ENCODE results near the gene RTTN.

The RTTN gene

DNA sequence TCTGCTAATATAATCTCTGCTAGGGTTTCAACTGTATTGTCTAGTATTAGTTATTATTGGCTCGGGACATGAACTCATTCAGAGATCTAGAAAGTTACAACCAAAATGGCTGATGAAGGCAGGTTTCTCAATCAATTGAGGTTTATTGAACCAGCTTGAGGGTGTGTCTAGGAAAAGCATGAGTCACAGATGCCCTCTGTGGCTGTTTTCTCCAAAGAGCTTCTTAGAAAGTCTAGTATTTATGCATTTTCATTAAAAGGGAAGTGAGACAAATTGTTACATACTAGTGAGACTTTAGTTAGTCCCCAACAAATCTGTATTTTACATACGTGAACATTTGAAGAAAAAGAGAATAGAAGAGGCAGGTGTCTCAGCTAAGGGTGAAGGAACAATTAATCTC is 23.0 kb upstream of the RTTN start:
- H3K4me1 ChIP-seq (ENCODE audit: control extremely low read depth in 1 of 4, control insufficient read depth in 4 of 4, insufficient read depth in 4 of 4, low read length in 3 of 4), result no peaks in the 10 kb centered on the region
- DNase-seq, result no peak
- ChIA-PET CTCF (interaction anchor here (1.5 kb wide), 1 partner anchor 206 kb away, joined by 3 read pairs; no protein-coding TSS in a partner anchor), POLR2A (no interaction called here)
- H3K9me3 ChIP-seq (ENCODE audit: control extremely low read depth in 1 of 5, control insufficient read depth in 4 of 5, insufficient read depth in 2 of 5, low read depth in 1 of 5, low read length in 4 of 5), result peaks cover 0 to 20% (median 9%) of the 10 kb centered on the region in 5 experiments
- H3K27ac ChIP-seq (ENCODE audit: insufficient read depth in 1 of 2, low read depth in 1 of 2, low read length in 2 of 2, poor library complexity in 1 of 2, severe bottlenecking in 2 of 2), result no peak overlapping the region
- 100% methylated on average over 1 of the region's 2 CpGs for WGBS (ENCODE audit: insufficient coverage)
- H3K27me3 ChIP-seq (replicated peaks in 2 of 5; ENCODE audit: control insufficient read depth in 4 of 5, insufficient read depth in 5 of 5, low read length in 4 of 5), result no peaks in the 10 kb centered on the region
- no peak overlapping the region for H3K4me3 ChIP-seq (ENCODE audit: control insufficient read depth in 1 of 7, extremely low read depth in 1 of 7, insufficient read depth in 4 of 7, low read depth in 2 of 7, low read length in 6 of 7)
- H3K36me3 ChIP-seq (ENCODE audit: control insufficient read depth in 4 of 4, insufficient read depth in 4 of 4, low read length in 3 of 4), result no peaks in the 10 kb centered on the region

DNA sequence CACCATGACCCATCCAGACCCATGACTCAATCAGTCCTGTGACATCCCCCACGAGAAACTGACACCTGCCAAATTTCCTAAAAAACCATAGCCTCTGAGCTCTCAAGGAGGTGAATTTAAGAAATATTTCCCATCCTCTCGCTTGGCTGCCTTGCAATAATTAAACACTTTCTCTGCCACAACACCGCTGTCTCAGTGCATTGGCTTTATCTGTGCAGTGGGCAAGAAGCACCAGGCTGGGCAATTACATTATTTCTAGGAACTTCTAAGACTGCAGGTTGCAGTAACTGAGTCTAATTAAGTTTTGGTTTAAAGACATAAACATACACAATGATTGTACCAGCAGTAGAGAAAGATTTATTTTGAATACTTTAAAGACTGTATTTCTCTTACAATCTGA is 22.0 kb upstream of the RTTN start:
- Histone ChIP-seq H3K27ac (ENCODE audit: insufficient read depth in 1 of 2, low read depth in 1 of 2, low read length in 2 of 2, poor library complexity in 1 of 2, severe bottlenecking in 2 of 2) (no peak overlapping the region), H3K4me3 (ENCODE audit: control insufficient read depth in 1 of 7, extremely low read depth in 1 of 7, insufficient read depth in 4 of 7, low read depth in 2 of 7, low read length in 6 of 7) (no peak overlapping the region), H3K36me3 (ENCODE audit: control insufficient read depth in 4 of 4, insufficient read depth in 4 of 4, low read length in 3 of 4) (no peaks in the 10 kb centered on the region), H3K9me3 (ENCODE audit: control extremely low read depth in 1 of 5, control insufficient read depth in 4 of 5, insufficient read depth in 2 of 5, low read depth in 1 of 5, low read length in 4 of 5) (peaks cover 0 to 20% (median 9%) of the 10 kb centered on the region in 5 experiments), H3K4me1 (ENCODE audit: control extremely low read depth in 1 of 4, control insufficient read depth in 4 of 4, insufficient read depth in 4 of 4, low read length in 3 of 4) (no peaks in the 10 kb centered on the region), H3K27me3 (replicated peaks in 2 of 5; ENCODE audit: control insufficient read depth in 4 of 5, insufficient read depth in 5 of 5, low read length in 4 of 5) (peaks cover 0 to 5% (median 0%) of the 10 kb centered on the region in 5 experiments)
- ChIA-PET CTCF (interaction anchor here (1.5 kb wide), 1 partner anchor 207 kb away, joined by 3 read pairs; no protein-coding TSS in a partner anchor), POLR2A (no interaction called here)
- WGBS (ENCODE audit: insufficient coverage), result 93% methylated on average over 3 of the region's 3 CpGs
- DNase-seq, result no peak

DNA sequence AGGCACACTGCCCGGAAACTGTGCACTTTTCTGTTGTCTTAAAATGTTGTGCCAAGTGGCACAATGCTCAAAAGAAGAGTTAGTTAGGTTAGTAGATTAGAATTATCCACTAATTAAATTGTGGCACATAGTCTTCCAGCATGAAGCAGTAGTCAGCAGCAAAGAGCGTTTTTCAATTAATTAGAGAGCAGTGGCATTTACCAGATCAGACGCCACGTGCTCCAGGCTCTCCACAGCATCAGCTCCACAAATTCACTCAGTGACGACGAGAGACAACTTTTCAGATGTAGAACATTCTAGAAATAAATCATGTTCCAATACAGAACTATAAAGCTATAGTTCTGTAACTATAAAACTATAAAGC is 16.4 kb upstream of the RTTN start:
- H3K9me3 ChIP-seq (ENCODE audit: control extremely low read depth in 1 of 5, control insufficient read depth in 4 of 5, insufficient read depth in 2 of 5, low read depth in 1 of 5, low read length in 4 of 5), result peaks cover 0 to 2% (median under 1%) of the 10 kb centered on the region in 5 experiments
- 92% methylated on average over 3 of the region's 6 CpGs for WGBS (ENCODE audit: insufficient coverage)
- no peak overlapping the region for H3K4me3 ChIP-seq (ENCODE audit: control insufficient read depth in 1 of 7, extremely low read depth in 1 of 7, insufficient read depth in 4 of 7, low read depth in 2 of 7, low read length in 6 of 7)
- ChIA-PET POLR2A (no interaction called here), CTCF (interaction anchor here (1.0 kb wide), 1 partner anchor 12 kb away, joined by 3 read pairs; no protein-coding TSS in a partner anchor)
- no peak for DNase-seq
- peaks cover 0 to 20% (median 13%) of the 10 kb centered on the region in 5 experiments for H3K27me3 ChIP-seq (replicated peaks in 2 of 5; ENCODE audit: control insufficient read depth in 4 of 5, insufficient read depth in 5 of 5, low read length in 4 of 5)
- no peaks in the 10 kb centered on the region for H3K36me3 ChIP-seq (ENCODE audit: control insufficient read depth in 4 of 4, insufficient read depth in 4 of 4, low read length in 3 of 4)
- H3K27ac ChIP-seq (ENCODE audit: insufficient read depth in 1 of 2, low read depth in 1 of 2, low read length in 2 of 2, poor library complexity in 1 of 2, severe bottlenecking in 2 of 2), result no peak overlapping the region
- no peaks in the 10 kb centered on the region for H3K4me1 ChIP-seq (ENCODE audit: control extremely low read depth in 1 of 4, control insufficient read depth in 4 of 4, insufficient read depth in 4 of 4, low read length in 3 of 4)

DNA sequence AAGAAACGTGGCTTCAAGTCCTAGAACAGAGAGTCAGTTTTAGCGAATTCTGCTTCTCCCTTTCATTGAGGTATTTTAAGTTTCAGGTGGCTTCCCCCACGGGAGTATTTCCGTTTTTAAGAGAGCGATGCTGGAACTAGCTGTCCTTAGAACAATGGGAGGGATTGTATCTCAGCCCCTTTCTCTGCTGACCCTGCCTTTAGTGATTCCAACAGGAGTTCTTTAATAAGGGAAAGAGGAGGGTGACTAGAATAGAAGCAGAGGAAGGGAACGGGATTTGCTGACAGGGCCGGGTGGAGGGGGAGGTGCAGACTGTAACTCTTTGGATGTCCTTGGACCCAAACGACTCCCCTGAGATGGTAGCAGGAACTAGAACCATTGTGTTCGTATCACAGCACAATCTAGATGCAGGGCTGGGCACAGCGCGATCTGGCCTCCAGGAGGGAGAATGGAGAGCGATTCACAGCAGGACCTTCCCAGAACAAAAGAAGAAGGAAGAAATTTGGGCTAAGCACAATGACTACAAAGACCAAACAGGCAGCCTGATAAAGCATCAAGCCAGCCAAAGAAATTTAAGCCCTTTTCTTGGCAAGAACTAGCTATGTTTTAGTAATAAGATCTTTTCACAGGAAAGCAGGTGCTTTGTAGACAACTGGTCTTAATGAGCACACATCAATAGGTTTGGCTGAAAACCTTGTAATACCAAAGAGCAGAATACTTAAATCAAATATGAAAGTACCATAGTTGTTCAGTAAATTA is 15.8 kb upstream of the RTTN start:
- no peak for DNase-seq
- POLR2A ChIA-PET, result no interaction called here
- H3K4me3 ChIP-seq (ENCODE audit: control insufficient read depth in 1 of 7, extremely low read depth in 1 of 7, insufficient read depth in 4 of 7, low read depth in 2 of 7, low read length in 6 of 7), result no peak overlapping the region
- CTCF ChIA-PET, result interaction anchor here (1.0 kb wide), 1 partner anchor 12 kb away, joined by 3 read pairs; no protein-coding TSS in a partner anchor
- H3K9me3 ChIP-seq (ENCODE audit: control extremely low read depth in 1 of 5, control insufficient read depth in 4 of 5, insufficient read depth in 2 of 5, low read depth in 1 of 5, low read length in 4 of 5), result peaks cover 0 to 2% (median 0%) of the 10 kb centered on the region in 5 experiments
- H3K27me3 ChIP-seq (replicated peaks in 2 of 5; ENCODE audit: control insufficient read depth in 4 of 5, insufficient read depth in 5 of 5, low read length in 4 of 5), result peaks cover 0 to 20% (median 13%) of the 10 kb centered on the region in 5 experiments
- no peaks in the 10 kb centered on the region for H3K36me3 ChIP-seq (ENCODE audit: control insufficient read depth in 4 of 4, insufficient read depth in 4 of 4, low read length in 3 of 4)
- WGBS (ENCODE audit: insufficient coverage), result 30% methylated on average over 12 of the region's 12 CpGs
- no peak overlapping the region for H3K27ac ChIP-seq (ENCODE audit: insufficient read depth in 1 of 2, low read depth in 1 of 2, low read length in 2 of 2, poor library complexity in 1 of 2, severe bottlenecking in 2 of 2)
- no peaks in the 10 kb centered on the region for H3K4me1 ChIP-seq (ENCODE audit: control extremely low read depth in 1 of 4, control insufficient read depth in 4 of 4, insufficient read depth in 4 of 4, low read length in 3 of 4)

DNA sequence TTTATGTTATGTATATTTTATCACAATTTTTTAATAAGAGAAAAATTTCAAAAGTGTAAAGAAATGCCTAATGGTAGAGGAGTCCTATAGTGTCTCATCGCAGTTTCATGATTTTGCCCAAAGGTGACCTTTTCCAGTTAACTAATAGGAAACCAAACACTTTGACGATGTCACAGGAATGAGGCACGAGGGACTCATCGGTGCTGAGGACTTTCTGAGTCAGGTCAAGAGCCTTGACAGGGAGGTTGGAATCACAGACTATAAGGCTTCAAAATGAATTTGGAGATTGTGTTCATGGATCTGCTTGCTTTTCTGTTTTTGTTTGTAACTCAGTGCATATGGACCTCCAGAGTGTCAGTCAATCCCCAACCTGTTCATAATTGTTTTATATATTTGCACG is 15.1 kb upstream of the RTTN start:
- no peaks in the 10 kb centered on the region for H3K4me1 ChIP-seq (ENCODE audit: control extremely low read depth in 1 of 4, control insufficient read depth in 4 of 4, insufficient read depth in 4 of 4, low read length in 3 of 4)
- no peak overlapping the region for H3K4me3 ChIP-seq (ENCODE audit: control insufficient read depth in 1 of 7, extremely low read depth in 1 of 7, insufficient read depth in 4 of 7, low read depth in 2 of 7, low read length in 6 of 7)
- WGBS (ENCODE audit: insufficient coverage), result 98% methylated on average over 4 of the region's 5 CpGs
- no peaks in the 10 kb centered on the region for H3K36me3 ChIP-seq (ENCODE audit: control insufficient read depth in 4 of 4, insufficient read depth in 4 of 4, low read length in 3 of 4)
- POLR2A ChIA-PET, result no interaction called here
- no peak overlapping the region for H3K27ac ChIP-seq (ENCODE audit: insufficient read depth in 1 of 2, low read depth in 1 of 2, low read length in 2 of 2, poor library complexity in 1 of 2, severe bottlenecking in 2 of 2)
- H3K9me3 ChIP-seq (ENCODE audit: control extremely low read depth in 1 of 5, control insufficient read depth in 4 of 5, insufficient read depth in 2 of 5, low read depth in 1 of 5, low read length in 4 of 5), result peaks cover 0 to 2% (median 0%) of the 10 kb centered on the region in 5 experiments
- peaks cover 0 to 20% (median 13%) of the 10 kb centered on the region in 5 experiments for H3K27me3 ChIP-seq (replicated peaks in 2 of 5; ENCODE audit: control insufficient read depth in 4 of 5, insufficient read depth in 5 of 5, low read length in 4 of 5)
- no peak for DNase-seq
- CTCF ChIA-PET, result no interaction called here

DNA sequence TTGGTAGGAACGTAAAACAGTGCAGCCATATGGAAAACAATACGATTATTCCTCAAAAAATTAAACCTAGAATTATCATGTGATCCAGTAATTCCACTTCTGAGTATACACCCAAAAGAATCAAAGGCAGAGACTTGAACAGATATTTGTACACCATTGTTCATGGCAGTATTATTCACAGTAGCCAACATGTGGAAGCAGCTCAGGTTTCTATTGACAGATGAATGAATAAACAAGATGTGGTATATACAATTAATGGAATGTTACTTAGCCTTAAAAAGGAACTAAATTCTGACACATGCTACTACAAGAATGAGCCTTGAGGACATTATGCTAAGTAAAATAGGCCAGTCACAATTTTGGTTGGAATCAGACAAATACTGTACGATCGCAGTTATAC is 14.2 kb upstream of the RTTN start:
- CTCF ChIA-PET, result no interaction called here
- H3K4me3 ChIP-seq (ENCODE audit: control insufficient read depth in 1 of 7, extremely low read depth in 1 of 7, insufficient read depth in 4 of 7, low read depth in 2 of 7, low read length in 6 of 7), result no peak overlapping the region
- H3K27me3 ChIP-seq (replicated peaks in 2 of 5; ENCODE audit: control insufficient read depth in 4 of 5, insufficient read depth in 5 of 5, low read length in 4 of 5), result peaks cover 0 to 20% (median 13%) of the 10 kb centered on the region in 5 experiments
- 98% methylated on average over 4 of the region's 4 CpGs for WGBS (ENCODE audit: insufficient coverage)
- POLR2A ChIA-PET, result no interaction called here
- H3K27ac ChIP-seq (ENCODE audit: insufficient read depth in 1 of 2, low read depth in 1 of 2, low read length in 2 of 2, poor library complexity in 1 of 2, severe bottlenecking in 2 of 2), result no peak overlapping the region
- H3K36me3 ChIP-seq (ENCODE audit: control insufficient read depth in 4 of 4, insufficient read depth in 4 of 4, low read length in 3 of 4), result no peaks in the 10 kb centered on the region
- no peaks in the 10 kb centered on the region for H3K4me1 ChIP-seq (ENCODE audit: control extremely low read depth in 1 of 4, control insufficient read depth in 4 of 4, insufficient read depth in 4 of 4, low read length in 3 of 4)
- peaks cover 0 to 2% (median 0%) of the 10 kb centered on the region in 5 experiments for H3K9me3 ChIP-seq (ENCODE audit: control extremely low read depth in 1 of 5, control insufficient read depth in 4 of 5, insufficient read depth in 2 of 5, low read depth in 1 of 5, low read length in 4 of 5)
- DNase-seq, result no peak

DNA sequence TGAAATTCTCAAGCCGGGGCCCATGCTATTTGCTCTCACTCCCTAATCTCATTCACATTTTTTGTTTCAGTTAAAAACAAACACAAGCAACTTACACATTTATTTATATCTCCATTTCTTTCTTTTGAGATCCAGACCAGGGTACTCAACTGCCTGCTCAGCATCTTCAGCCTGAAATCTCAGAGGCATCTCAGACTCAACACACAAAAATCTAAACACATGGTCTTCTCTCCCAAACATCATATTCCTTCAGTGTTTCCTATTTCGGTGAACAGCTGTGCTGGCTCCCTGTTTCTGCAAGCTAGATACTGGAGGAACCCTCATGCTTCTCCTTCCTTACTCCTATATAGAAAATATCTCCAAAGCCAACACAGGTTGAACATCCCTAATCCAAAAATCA is 11.3 kb upstream of the RTTN start:
- DNase-seq, result no peak
- Histone ChIP-seq H3K4me3 (ENCODE audit: control insufficient read depth in 1 of 7, extremely low read depth in 1 of 7, insufficient read depth in 4 of 7, low read depth in 2 of 7, low read length in 6 of 7) (no peak overlapping the region), H3K27ac (ENCODE audit: insufficient read depth in 1 of 2, low read depth in 1 of 2, low read length in 2 of 2, poor library complexity in 1 of 2, severe bottlenecking in 2 of 2) (no peak overlapping the region), H3K4me1 (ENCODE audit: control extremely low read depth in 1 of 4, control insufficient read depth in 4 of 4, insufficient read depth in 4 of 4, low read length in 3 of 4) (no peaks in the 10 kb centered on the region), H3K27me3 (replicated peaks in 2 of 5; ENCODE audit: control insufficient read depth in 4 of 5, insufficient read depth in 5 of 5, low read length in 4 of 5) (peaks cover 0 to 13% (median 11%) of the 10 kb centered on the region in 5 experiments), H3K36me3 (ENCODE audit: control insufficient read depth in 4 of 4, insufficient read depth in 4 of 4, low read length in 3 of 4) (no peaks in the 10 kb centered on the region), H3K9me3 (ENCODE audit: control extremely low read depth in 1 of 5, control insufficient read depth in 4 of 5, insufficient read depth in 2 of 5, low read depth in 1 of 5, low read length in 4 of 5) (no peaks in the 10 kb centered on the region)
- ChIA-PET POLR2A (interaction anchor here (0.7 kb wide), 1 partner anchor 223 kb away, joined by 4 read pairs; no protein-coding TSS in a partner anchor), CTCF (interaction anchor here (1.5 kb wide), 1 partner anchor 21 kb away, joined by 4 read pairs; no protein-coding TSS in a partner anchor)
- WGBS (ENCODE audit: insufficient coverage), result 96% methylated on average over 2 of the region's 2 CpGs

Data from common myeloid progenitor, CD34-positive (primary cell).